ENCODE results near the gene OSBP2. TPM values are rescaled to one million over a fixed set of nuclear protein-coding genes. Genes with fewer than 3 reads are reported as not detected.

Gene OSBP2
- total RNA-seq, 2 experiments from 2014 or later, result 1.2 to 1.6 TPM

DNA sequence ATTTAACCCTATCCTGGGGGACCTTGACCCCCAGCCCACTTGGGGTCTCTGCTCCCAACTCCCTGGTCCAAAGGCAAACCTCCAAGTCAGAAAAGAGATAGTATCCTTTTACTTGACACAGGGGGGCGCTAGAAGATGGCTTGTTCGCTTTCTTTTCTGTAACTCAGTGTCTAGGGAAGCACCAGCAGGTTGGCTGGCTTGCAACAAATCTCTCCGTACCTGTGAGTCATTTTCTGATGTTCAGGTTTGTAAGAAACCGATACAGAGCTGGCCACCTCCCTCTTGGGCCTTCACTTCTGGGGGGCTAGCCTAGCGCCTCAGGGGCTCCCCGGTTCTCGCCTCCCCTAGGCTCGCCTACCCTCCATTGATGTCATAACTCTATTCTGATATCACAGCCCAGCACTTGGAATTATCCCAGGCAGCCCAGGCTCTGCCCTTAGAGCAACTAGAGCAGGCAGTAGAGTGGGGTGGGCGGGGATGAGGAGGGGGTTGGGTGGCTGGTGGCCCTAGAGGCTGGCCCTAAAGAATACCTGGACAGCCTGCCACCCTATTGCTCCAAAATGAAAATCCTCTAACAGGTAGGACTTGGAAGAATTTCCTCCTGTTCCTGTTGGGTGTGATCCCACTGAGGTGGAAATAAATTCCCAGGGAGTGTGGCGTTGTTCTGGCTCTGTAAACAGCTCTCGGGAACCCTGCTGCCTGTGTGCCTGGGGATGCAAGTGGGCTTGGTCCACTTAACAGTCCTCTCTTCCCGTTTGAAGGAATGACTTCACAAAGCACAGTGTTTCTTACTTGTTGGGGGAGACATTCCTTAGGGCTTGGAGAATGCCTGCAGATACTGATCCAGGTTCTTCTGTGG, 69.4 kb downstream of the OSBP2 start:
- Histone ChIP-seq H3K27ac (ENCODE audit: low read depth in 1 of 2, low read length in 2 of 2) (no peak overlapping the region), H3K27me3 (ENCODE audit: control insufficient read depth in 1 of 2, insufficient read depth in 2 of 2, low read length in 2 of 2) (no peaks in the 10 kb centered on the region), H3K36me3 (ENCODE audit: insufficient read depth, low read length) (no peaks in the 10 kb centered on the region), H3K4me1 (ENCODE audit: insufficient read depth, low read length) (peaks cover 4% of the 10 kb centered on the region), H3K9me3 (ENCODE audit: control insufficient read depth in 1 of 2, insufficient read depth in 1 of 2, low read length in 2 of 2) (no peaks in the 10 kb centered on the region), H3K4me3 (ENCODE audit: low read length) (no peak overlapping the region)
- Mint-ChIP-seq H3K27me3 (no peaks in the 10 kb centered on the region), H3K4me3 (no peak overlapping the region), H3K4me1 (ENCODE audit: low read depth) (no peaks in the 10 kb centered on the region), H3K36me3 (ENCODE audit: low read depth) (no peaks in the 10 kb centered on the region), H3K9me3 (no peaks in the 10 kb centered on the region), H3K27ac (no peak overlapping the region)
- TF ChIP-seq, protein P1, sequence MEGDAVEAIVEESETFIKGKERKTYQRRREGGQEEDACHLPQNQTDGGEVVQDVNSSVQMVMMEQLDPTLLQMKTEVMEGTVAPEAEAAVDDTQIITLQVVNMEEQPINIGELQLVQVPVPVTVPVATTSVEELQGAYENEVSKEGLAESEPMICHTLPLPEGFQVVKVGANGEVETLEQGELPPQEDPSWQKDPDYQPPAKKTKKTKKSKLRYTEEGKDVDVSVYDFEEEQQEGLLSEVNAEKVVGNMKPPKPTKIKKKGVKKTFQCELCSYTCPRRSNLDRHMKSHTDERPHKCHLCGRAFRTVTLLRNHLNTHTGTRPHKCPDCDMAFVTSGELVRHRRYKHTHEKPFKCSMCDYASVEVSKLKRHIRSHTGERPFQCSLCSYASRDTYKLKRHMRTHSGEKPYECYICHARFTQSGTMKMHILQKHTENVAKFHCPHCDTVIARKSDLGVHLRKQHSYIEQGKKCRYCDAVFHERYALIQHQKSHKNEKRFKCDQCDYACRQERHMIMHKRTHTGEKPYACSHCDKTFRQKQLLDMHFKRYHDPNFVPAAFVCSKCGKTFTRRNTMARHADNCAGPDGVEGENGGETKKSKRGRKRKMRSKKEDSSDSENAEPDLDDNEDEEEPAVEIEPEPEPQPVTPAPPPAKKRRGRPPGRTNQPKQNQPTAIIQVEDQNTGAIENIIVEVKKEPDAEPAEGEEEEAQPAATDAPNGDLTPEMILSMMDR (IDR thresholded peaks at IDR 0.05), result peak; percentile 55
- ChIA-PET POLR2A (no interaction called here), CTCF (interaction anchor here (0.7 to 1.2 kb wide), 3 partner anchors 9 to 204 kb away, joined by 3 read pairs; no protein-coding TSS in a partner anchor)
- ATAC-seq (ENCODE audit: poor library complexity) (peak; percentile 71), DNase-seq (peak; percentile 5 to 80 (median 37))
- intact Hi-C loops (cut with DNase I, micrococcal nuclease), result loop anchor here (1.0 to 5.0 kb wide), 7 partner anchors 129 to 467 kb away; partner anchors contain the start of gene SLC35E4 (in 1 of the 2)

DNA sequence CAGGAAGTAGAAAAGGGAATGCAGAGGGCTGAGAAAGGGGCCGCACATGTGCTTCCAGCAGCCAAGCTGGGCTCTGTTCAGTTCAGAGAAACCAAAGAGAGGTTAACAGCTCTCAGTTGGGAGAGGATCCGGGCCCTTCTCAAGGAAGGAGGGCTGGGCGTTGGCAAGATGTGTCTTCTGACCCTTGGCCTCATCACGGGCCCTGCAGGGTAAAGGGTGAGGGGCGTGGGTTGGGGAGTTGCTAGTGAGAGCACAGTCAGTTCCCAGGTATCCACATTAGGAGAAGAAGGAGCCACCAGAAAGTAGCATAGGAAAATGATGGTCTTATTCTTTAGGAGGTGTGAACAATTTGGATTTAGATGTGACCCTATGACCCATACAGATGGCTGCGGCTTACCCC, 73.0 kb downstream of the OSBP2 start:
- Mint-ChIP-seq H3K27ac (no peak overlapping the region), H3K4me1 (ENCODE audit: low read depth) (no peaks in the 10 kb centered on the region), H3K4me3 (no peak overlapping the region), H3K36me3 (ENCODE audit: low read depth) (no peaks in the 10 kb centered on the region), H3K9me3 (no peaks in the 10 kb centered on the region), H3K27me3 (no peaks in the 10 kb centered on the region)
- no peak for DNase-seq
- Histone ChIP-seq H3K4me1 (ENCODE audit: insufficient read depth, low read length) (peaks cover 4% of the 10 kb centered on the region), H3K27ac (ENCODE audit: low read depth in 1 of 2, low read length in 2 of 2) (no peak overlapping the region), H3K36me3 (ENCODE audit: insufficient read depth, low read length) (no peaks in the 10 kb centered on the region), H3K27me3 (ENCODE audit: control insufficient read depth in 1 of 2, insufficient read depth in 2 of 2, low read length in 2 of 2) (no peaks in the 10 kb centered on the region), H3K9me3 (ENCODE audit: control insufficient read depth in 1 of 2, insufficient read depth in 1 of 2, low read length in 2 of 2) (no peaks in the 10 kb centered on the region), H3K4me3 (ENCODE audit: low read length) (no peak overlapping the region)
- TF ChIP-seq, protein P1 (IDR thresholded peaks at IDR 0.05), result no peak
- intact Hi-C loops (cut with DNase I, micrococcal nuclease), result no loop called here
- ChIA-PET POLR2A (no interaction called here), CTCF (no interaction called here)
- no peak for ATAC-seq (ENCODE audit: poor library complexity)

DNA sequence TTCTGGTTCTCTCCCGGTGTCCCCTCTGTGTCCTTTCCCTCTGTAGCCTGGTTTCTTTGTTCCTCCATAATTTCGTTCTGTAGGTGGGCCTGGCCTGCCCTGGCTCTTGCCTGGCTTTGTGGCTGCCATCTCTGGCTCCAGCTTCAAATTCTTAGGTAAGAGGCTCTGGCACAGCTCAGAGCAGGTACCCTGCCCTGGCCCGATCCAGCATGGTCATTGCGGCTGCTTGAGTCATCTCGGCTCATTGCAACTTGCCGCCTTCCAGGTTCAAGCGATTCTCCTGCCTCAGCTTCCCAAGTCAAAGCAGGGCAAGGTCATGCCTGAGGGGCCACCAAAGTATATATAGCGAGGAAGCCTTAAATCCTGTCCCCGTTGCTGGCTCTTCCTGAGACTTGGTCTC, 76.0 kb downstream of the OSBP2 start:
- ChIA-PET POLR2A (no interaction called here), CTCF (no interaction called here)
- Histone ChIP-seq H3K4me3 (ENCODE audit: low read length) (no peak overlapping the region), H3K27ac (ENCODE audit: low read depth in 1 of 2, low read length in 2 of 2) (no peak overlapping the region), H3K9me3 (ENCODE audit: control insufficient read depth in 1 of 2, insufficient read depth in 1 of 2, low read length in 2 of 2) (no peaks in the 10 kb centered on the region), H3K36me3 (ENCODE audit: insufficient read depth, low read length) (no peaks in the 10 kb centered on the region), H3K27me3 (ENCODE audit: control insufficient read depth in 1 of 2, insufficient read depth in 2 of 2, low read length in 2 of 2) (no peaks in the 10 kb centered on the region), H3K4me1 (ENCODE audit: insufficient read depth, low read length) (no peaks in the 10 kb centered on the region)
- DNase-seq (no peak), ATAC-seq (ENCODE audit: poor library complexity) (no peak)
- TF ChIP-seq, protein P1 (IDR thresholded peaks at IDR 0.05), result no peak
- H3K27ac Mint-ChIP-seq, result no peak overlapping the region
- H3K4me1 Mint-ChIP-seq (ENCODE audit: low read depth), result no peaks in the 10 kb centered on the region
- H3K36me3 Mint-ChIP-seq (ENCODE audit: low read depth), result no peaks in the 10 kb centered on the region
- H3K9me3 Mint-ChIP-seq, result no peaks in the 10 kb centered on the region
- H3K27me3 Mint-ChIP-seq, result no peaks in the 10 kb centered on the region
- intact Hi-C loops (cut with DNase I, micrococcal nuclease), result no loop called here
- H3K4me3 Mint-ChIP-seq, result no peak overlapping the region
